Ovary (tissue), 3 donors: ENCODE data around the gene PALD1.

Source experiments
- CTCF ChIP-seq, 3 donors: fragments of 450-650 bp in 2 of 3; fragments of 200-600 bp in 1 of 3; IDR thresholded peaks; one replicate each; pipeline versions ENCODE4 v1.5.1 to v1.8.0; 2016 to 2022; ENCODE audit warnings: antibody characterized with exemption in 3 of 3, mild to moderate bottlenecking in 1 of 3
- EP300 ChIP-seq: sonication (generic); formaldehyde crosslinking; IDR thresholded peaks from one replicate; pipeline ENCODE4 v1.6.1; 2017; ENCODE audit warnings: antibody characterized with exemption
- POLR2A ChIP-seq: fragments of 450-650 bp; IDR thresholded peaks from one replicate; pipeline ENCODE4 v1.6.1; 2017; ENCODE audit warnings: antibody characterized with exemption, mild to moderate bottlenecking, moderate library complexity
- donor health status: DM: no; HTN: no; CAD: no.

- TF ChIP-seq CTCF (IDR thresholded peaks at IDR 0.05): no peak
- no peak for TF ChIP-seq POLR2A
- no peak for TF ChIP-seq EP300
Observed at GRCh38 chr10:70512149-70512639, 33.6 kb downstream of the PALD1 start.
